HepG2 (cell line): ENCODE results near the gene TAS2R30.

Experiments
- CEBPB ChIP-seq: IDR thresholded peaks from 2 replicates; pipeline ENCODE4 v1.6.1; 2011; ENCODE audit warnings: low read depth, low read length, improper control_type of control experiment, borderline replicate concordance
- EZH2 ChIP-seq: conservative IDR thresholded peaks from 2 replicates; pipeline ENCODE4 v1.6.1; 2012; ENCODE audit warnings: mild to moderate bottlenecking, low read depth, low read length, moderate library complexity
- FOSL1 ChIP-seq: sonication (generic); formaldehyde crosslinking; IDR thresholded peaks from 2 replicates; pipeline ENCODE4 v1.9.0; 2021; ENCODE audit warnings: missing genetic modification reagents, borderline replicate concordance
- MTF2 ChIP-seq: sonication (generic); formaldehyde crosslinking; IDR thresholded peaks from 2 replicates; pipeline ENCODE4 v1.5.0; 2020; ENCODE audit warnings: missing genetic modification reagents, borderline replicate concordance
- TBP ChIP-seq: sonication (generic); formaldehyde crosslinking; IDR thresholded peaks from 2 replicates; pipeline ENCODE4 v1.5.0; 2020; ENCODE audit warnings: missing genetic modification reagents
- U2AF2 ChIP-seq: fragments of 200-400 bp; formaldehyde crosslinking; IDR thresholded peaks from 2 replicates; pipeline ENCODE4 v1.6.1; 2017; ENCODE audit warnings: low read depth, mild to moderate bottlenecking, low read length
- ZNF777 ChIP-seq: sonication (generic); formaldehyde crosslinking; IDR thresholded peaks from 2 replicates; pipeline ENCODE4 v1.4.0; 2020; ENCODE audit warnings: missing genetic modification reagents
- TF ChIP-seq, protein P1 (sequence below): sonication (generic); formaldehyde crosslinking; IDR thresholded peaks from 2 replicates; pipeline ENCODE4 v1.4.0; 2020; ENCODE audit warnings: missing genetic modification reagents
- TF ChIP-seq, protein P2 (sequence below): IDR thresholded peaks from 2 replicates; pipeline ENCODE4 v1.6.1; 2012; ENCODE audit warnings: inconsistent platforms
- TF ChIP-seq, protein P3 (sequence below): sonication (generic); formaldehyde crosslinking; IDR thresholded peaks from 2 replicates; pipeline ENCODE4 v1.5.0; 2020; ENCODE audit warnings: mild to moderate bottlenecking, missing genetic modification reagents, moderate library complexity

DNA sequence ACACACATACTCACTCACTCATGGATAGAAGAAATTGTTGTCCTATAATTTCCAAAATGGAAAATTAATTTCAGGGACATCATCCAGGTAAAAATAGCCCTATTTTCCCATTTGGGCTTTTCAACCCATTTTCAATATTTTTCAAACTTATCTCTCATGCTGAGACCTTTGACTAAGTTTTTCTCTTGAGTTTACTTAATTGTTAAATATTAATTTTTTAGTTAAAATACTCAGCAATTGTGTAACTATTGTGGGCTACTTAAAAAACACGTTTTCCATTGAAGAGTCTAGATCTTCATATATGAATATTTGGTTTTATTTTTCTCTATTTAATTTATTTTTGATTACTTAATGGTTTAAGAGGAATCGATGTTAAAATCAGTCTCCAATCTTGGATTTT, 28.2 kb downstream of the TAS2R30 start:
- no peak for TF ChIP-seq EZH2
- TF ChIP-seq, protein P1, sequence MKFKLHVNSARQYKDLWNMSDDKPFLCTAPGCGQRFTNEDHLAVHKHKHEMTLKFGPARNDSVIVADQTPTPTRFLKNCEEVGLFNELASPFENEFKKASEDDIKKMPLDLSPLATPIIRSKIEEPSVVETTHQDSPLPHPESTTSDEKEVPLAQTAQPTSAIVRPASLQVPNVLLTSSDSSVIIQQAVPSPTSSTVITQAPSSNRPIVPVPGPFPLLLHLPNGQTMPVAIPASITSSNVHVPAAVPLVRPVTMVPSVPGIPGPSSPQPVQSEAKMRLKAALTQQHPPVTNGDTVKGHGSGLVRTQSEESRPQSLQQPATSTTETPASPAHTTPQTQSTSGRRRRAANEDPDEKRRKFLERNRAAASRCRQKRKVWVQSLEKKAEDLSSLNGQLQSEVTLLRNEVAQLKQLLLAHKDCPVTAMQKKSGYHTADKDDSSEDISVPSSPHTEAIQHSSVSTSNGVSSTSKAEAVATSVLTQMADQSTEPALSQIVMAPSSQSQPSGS = no peak
- TF ChIP-seq, protein P2, sequence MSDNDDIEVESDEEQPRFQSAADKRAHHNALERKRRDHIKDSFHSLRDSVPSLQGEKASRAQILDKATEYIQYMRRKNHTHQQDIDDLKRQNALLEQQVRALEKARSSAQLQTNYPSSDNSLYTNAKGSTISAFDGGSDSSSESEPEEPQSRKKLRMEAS = no peak
- TF ChIP-seq, protein P3, sequence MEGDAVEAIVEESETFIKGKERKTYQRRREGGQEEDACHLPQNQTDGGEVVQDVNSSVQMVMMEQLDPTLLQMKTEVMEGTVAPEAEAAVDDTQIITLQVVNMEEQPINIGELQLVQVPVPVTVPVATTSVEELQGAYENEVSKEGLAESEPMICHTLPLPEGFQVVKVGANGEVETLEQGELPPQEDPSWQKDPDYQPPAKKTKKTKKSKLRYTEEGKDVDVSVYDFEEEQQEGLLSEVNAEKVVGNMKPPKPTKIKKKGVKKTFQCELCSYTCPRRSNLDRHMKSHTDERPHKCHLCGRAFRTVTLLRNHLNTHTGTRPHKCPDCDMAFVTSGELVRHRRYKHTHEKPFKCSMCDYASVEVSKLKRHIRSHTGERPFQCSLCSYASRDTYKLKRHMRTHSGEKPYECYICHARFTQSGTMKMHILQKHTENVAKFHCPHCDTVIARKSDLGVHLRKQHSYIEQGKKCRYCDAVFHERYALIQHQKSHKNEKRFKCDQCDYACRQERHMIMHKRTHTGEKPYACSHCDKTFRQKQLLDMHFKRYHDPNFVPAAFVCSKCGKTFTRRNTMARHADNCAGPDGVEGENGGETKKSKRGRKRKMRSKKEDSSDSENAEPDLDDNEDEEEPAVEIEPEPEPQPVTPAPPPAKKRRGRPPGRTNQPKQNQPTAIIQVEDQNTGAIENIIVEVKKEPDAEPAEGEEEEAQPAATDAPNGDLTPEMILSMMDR (CRISPR knock-in tag) = no peak
- no peak for TF ChIP-seq U2AF2
- TF ChIP-seq MTF2 (CRISPR knock-in tag) = no peak
- TF ChIP-seq TBP (CRISPR knock-in tag) = no peak
- TF ChIP-seq FOSL1 (CRISPR knock-in tag) = no peak
- TF ChIP-seq ZNF777 (CRISPR knock-in tag) = no peak
- TF ChIP-seq CEBPB = no peak
